GM18502 (cell line): ENCODE results near the gene IGHMBP2.

Source experiments
- ATAC-seq: cut with Tn5 transposase; IDR thresholded peaks from one replicate; pipeline ENCODE4 v1.9.1; 2021; ENCODE audit warnings: mild to moderate bottlenecking; ENCODE audit not compliant: unreplicated experiment, poor library complexity

The IGHMBP2 gene

DNA sequence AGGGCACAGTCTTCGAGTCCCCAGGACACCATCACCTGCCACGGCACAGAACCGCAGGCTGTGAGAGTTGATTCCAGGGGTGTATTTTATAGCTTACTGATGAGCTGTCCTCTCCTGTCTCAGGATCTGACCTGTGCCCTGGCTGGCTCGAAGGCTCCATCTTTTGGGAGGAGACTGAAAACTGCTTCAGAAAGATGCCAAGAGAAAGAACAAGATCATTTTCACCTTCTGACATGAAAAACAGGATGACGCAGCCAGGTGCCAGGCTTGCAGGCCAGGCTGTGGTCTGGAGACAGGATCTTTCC is 74.9 kb downstream of the IGHMBP2 start:
- no peak for ATAC-seq

DNA sequence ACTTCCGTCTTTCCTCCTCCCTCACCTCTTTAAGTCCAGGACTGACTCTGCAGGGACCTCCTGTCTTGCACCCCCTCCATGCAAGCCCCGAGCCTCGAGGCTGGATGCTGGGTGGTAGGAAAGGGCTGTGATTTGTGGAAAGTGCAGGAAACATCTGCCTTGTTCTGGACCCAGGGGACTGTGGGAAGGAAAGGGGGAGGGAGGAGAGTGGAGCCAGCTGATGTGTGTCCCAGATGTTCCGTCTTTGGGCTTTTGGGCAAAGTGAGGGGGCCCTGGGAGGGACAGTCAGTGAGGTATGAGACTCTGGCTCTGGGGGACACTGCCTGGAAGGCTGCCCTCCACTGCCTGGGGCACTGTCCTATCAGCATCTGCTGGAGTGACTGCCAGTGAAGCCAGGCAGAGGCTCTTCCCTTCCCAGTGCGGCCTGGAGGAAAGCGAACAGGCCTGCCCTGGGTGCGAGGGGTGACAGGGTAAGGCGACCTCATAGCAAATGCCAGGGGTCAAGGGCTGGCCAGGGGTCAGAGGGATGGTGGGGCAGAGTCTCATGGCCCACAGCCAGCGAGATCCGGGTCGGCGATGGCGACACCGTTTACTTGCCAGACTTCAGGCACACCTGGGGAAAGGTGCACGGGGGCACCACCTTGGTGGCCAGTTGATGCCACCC is 75.4 kb downstream of the IGHMBP2 start:
- ATAC-seq: no peak

DNA sequence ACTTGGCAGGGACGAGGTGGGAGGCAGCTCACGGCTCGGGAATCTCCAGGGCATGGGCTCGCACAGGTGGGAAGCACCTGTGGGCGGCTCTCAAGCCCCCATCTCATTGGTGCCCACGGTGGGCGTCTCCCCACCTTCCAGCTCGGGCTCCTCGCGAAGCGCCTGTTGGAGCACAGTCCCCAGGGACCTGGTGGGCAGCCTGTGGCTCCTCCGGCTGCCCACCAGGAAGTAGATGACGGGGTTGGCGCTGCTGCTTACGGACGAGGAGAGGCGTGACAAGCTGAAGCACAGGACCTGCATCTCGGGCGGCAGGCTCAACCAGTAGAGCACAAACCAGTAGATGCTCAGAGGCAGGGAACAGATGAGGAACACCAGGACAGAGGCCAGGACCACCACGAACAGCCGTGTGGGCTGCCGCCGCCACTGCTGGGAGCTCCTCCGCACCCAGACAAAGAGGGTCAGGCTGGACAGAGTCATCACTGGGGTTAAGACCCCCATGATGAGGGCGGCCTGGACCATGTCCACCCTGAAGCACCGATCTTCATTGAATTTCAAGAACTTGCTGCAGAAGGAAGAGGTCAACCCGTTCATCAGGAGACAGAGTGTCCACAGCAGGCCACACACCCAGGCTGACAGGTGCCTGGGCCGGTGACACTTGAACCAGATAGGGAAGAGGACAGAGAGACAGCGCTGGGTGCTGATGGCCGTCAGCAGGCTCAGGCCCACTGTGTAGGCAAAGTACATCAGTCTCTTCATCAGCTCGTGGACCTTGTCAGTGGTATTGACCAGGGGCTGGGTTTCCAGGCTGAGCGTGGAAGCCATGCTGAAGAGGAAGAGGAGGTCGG is 76.5 kb downstream of the IGHMBP2 start:
- ATAC-seq: no peak

- no peak for ATAC-seq
Observed at GRCh38 chr11:68980776-68981065, 77.0 kb downstream of the IGHMBP2 start, which contains the start of gene MRGPRD. Gene MRGPRD, minus strand, starts transcription at chr11:68980986. Its CDS starts 0 bp downstream, at chr11:68980986.

GRCh38 chr11:68982134-68982533 is 78.4 kb downstream of the IGHMBP2 start:
- ATAC-seq: no peak

- ATAC-seq: no peak
Observed at GRCh38 chr11:68983801-68984200, 80.1 kb downstream of the IGHMBP2 start.

- ATAC-seq: no peak
Observed at GRCh38 chr11:68987211-68987610, 83.5 kb downstream of the IGHMBP2 start.

GRCh38 chr11:68988491-68988890 is 84.8 kb downstream of the IGHMBP2 start:
- no peak for ATAC-seq
